ENCODE results near the gene PJA1.
A peak's percentile ranks its signal among the peaks of the same experiment; 100 is the strongest.

Gene PJA1

DNA sequence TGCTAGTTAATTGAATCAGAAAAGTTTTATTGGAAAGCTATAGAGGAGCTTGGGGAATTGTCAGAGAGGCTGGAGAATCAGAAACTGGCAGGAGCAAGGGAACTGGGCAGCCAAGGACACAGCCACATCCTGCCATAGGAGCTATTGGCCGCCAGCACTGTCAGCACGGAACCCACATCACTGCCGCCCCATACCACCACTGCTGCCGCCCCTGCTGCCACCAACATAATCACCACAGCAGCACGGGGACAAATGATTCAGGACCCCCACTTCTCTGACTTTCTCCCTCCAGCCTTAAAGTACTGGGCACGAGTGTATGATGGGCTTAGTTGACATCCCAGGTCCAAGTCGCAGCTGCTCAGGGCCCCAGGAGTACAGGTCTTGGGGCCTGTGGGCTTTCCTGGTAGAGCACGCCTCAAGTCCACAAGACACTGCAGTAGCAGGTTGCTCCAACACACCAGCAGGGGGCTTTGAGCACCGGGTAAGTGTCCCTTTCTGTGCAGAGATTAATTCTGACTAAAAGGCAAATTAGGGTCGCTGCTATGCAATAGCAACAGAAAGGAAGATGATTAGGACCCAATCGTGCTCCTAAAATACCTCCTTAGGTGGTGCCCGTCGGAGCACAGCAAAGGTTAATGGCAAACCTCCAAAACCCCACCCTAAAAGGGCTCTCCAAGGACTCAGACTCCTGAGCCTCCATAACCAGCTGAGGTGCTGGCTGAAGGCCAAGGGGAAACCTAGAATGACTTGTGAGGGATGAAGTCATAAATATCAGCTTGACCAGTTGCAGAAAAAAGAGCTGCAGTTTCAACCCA lies 6.9 kb downstream of the PJA1 start:
- H3K9me3 ChIP-seq (ENCODE audit: control insufficient read depth, insufficient read depth, low read depth, low read length) = no peaks in the 10 kb centered on the region
- ChIA-PET POLR2A (interaction anchor here (0.7 to 1.4 kb wide), 2 partner anchors 49 to 330 kb away, joined by 3 read pairs; partner anchors contain the start of gene EFNB1), CTCF (interaction anchor here (0.6 to 3.5 kb wide), 18 partner anchors 11 to 639 kb away, joined by 3 to 13 read pairs (median 4); no protein-coding TSS in a partner anchor)
- 0 out of 2 replicates have a peak, but pooled peaks cover 2% of the 10 kb centered on the region for H3K4me1 ChIP-seq (ENCODE audit: control insufficient read depth, insufficient read depth, low read length)
- no peak overlapping the region for H3K4me3 ChIP-seq (ENCODE audit: low read depth, low read length)
- peaks cover 0 to 23% of the 10 kb centered on the region in 2 experiments; a peak in 1 of 3 replicates for H3K36me3 ChIP-seq (ENCODE audit: control insufficient read depth in 2 of 2, insufficient read depth in 1 of 2, low read length in 2 of 2)
- no peak overlapping the region for H3K27ac ChIP-seq (ENCODE audit: extremely low read depth, low read depth, low read length)
- TF ChIP-seq ZFP3 (tag by site-specific recombination; IDR thresholded peaks at IDR 0.05; ENCODE audit: low read depth) (no peak), ZNF140 (tag by site-specific recombination; IDR thresholded peaks at IDR 0.05) (no peak), ZNF843 (tag by site-specific recombination; IDR thresholded peaks at IDR 0.05) (no peak), ZNF626 (tag by site-specific recombination; IDR thresholded peaks at IDR 0.05) (no peak), ZNF2 (tag by site-specific recombination; IDR thresholded peaks at IDR 0.05) (no peak), ZNF335 (tag by site-specific recombination; conservative IDR thresholded peaks at IDR 0.05) (no peak), ZNF561 (tag by site-specific recombination; IDR thresholded peaks at IDR 0.05; ENCODE audit: borderline replicate concordance) (no peak), ZNF366 (tag by site-specific recombination; conservative IDR thresholded peaks at IDR 0.05) (peak; percentile 38; the same call in 1 of the 2 replicates), ZIC2 (tag by site-specific recombination; IDR thresholded peaks at IDR 0.05) (peak; percentile 49; the same call in 1 of the 2 replicates), ZNF324 (tag by site-specific recombination; IDR thresholded peaks at IDR 0.05) (no peak), ZNF501 (tag by site-specific recombination; IDR thresholded peaks at IDR 0.05) (no peak), RBAK (tag by site-specific recombination; IDR thresholded peaks at IDR 0.05) (no peak), ZNF768 (tag by site-specific recombination; IDR thresholded peaks at IDR 0.05) (no peak), ZNF16 (tag by site-specific recombination; IDR thresholded peaks at IDR 0.05; ENCODE audit: low read depth) (no peak), ZNF146 (tag by site-specific recombination; IDR thresholded peaks at IDR 0.05) (no peak), ZNF629 (tag by site-specific recombination; IDR thresholded peaks at IDR 0.05) (peak; percentile 74), SETDB1 (IDR thresholded peaks at IDR 0.05; ENCODE audit: insufficient read length, low read length) (no peak), ZNF792 (tag by site-specific recombination; IDR thresholded peaks at IDR 0.05) (no peak), ZNF416 (tag by site-specific recombination; IDR thresholded peaks at IDR 0.05) (no peak), REPIN1 (tag by site-specific recombination; IDR thresholded peaks at IDR 0.05; ENCODE audit: low read depth) (no peak), ZNF510 (tag by site-specific recombination; IDR thresholded peaks at IDR 0.05; ENCODE audit: insufficient replicate concordance) (no peak), ZNF354C (tag by site-specific recombination; IDR thresholded peaks at IDR 0.05; ENCODE audit: borderline replicate concordance, low read depth) (no peak), ZBTB8A (tag by site-specific recombination; IDR thresholded peaks at IDR 0.05) (0 out of 2 replicates have a peak, but pooled peaks have one; percentile 37), ZNF24 (tag by site-specific recombination; IDR thresholded peaks at IDR 0.05) (no peak), ZFHX2 (tag by site-specific recombination; conservative IDR thresholded peaks at IDR 0.05) (no peak)
- TF ChIP-seq, protein P1, sequence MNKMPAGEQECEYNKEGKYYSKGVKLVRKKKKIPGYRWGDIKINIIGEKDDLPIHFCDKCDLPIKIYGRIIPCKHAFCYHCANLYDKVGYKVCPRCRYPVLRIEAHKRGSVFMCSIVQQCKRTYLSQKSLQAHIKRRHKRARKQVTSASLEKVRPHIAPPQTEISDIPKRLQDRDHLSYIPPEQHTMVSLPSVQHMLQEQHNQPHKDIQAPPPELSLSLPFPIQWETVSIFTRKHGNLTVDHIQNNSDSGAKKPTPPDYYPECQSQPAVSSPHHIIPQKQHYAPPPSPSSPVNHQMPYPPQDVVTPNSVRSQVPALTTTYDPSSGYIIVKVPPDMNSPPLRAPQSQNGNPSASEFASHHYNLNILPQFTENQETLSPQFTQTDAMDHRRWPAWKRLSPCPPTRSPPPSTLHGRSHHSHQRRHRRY (tag by site-specific recombination; IDR thresholded peaks at IDR 0.05) = no peak
- TF ChIP-seq, protein P2, sequence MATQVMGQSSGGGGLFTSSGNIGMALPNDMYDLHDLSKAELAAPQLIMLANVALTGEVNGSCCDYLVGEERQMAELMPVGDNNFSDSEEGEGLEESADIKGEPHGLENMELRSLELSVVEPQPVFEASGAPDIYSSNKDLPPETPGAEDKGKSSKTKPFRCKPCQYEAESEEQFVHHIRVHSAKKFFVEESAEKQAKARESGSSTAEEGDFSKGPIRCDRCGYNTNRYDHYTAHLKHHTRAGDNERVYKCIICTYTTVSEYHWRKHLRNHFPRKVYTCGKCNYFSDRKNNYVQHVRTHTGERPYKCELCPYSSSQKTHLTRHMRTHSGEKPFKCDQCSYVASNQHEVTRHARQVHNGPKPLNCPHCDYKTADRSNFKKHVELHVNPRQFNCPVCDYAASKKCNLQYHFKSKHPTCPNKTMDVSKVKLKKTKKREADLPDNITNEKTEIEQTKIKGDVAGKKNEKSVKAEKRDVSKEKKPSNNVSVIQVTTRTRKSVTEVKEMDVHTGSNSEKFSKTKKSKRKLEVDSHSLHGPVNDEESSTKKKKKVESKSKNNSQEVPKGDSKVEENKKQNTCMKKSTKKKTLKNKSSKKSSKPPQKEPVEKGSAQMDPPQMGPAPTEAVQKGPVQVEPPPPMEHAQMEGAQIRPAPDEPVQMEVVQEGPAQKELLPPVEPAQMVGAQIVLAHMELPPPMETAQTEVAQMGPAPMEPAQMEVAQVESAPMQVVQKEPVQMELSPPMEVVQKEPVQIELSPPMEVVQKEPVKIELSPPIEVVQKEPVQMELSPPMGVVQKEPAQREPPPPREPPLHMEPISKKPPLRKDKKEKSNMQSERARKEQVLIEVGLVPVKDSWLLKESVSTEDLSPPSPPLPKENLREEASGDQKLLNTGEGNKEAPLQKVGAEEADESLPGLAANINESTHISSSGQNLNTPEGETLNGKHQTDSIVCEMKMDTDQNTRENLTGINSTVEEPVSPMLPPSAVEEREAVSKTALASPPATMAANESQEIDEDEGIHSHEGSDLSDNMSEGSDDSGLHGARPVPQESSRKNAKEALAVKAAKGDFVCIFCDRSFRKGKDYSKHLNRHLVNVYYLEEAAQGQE (tag by site-specific recombination; IDR thresholded peaks at IDR 0.05) = no peak
- TF ChIP-seq, protein P3, sequence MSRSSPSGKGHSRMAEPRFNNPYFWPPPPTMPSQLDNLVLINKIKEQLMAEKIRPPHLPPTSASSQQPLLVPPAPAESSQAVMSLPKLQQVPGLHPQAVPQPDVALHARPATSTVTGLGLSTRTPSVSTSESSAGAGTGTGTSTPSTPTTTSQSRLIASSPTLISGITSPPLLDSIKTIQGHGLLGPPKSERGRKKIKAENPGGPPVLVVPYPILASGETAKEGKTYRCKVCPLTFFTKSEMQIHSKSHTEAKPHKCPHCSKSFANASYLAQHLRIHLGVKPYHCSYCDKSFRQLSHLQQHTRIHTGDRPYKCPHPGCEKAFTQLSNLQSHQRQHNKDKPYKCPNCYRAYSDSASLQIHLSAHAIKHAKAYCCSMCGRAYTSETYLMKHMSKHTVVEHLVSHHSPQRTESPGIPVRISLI (tag by site-specific recombination; IDR thresholded peaks at IDR 0.05) = no peak
